Heart right ventricle (tissue), 16 donors: ENCODE data around the gene ACSM4. TPM values are rescaled to one million over a fixed set of nuclear protein-coding genes. Genes with fewer than 3 reads are reported as not detected.

Experiments used
- ATAC-seq, 8 donors: fragments of 200-7000 bp; cut with Tn5 transposase; one replicate each; pipeline ENCODE4 v1.9.1; 2020; ENCODE audit warnings: mild to moderate bottlenecking in 8 of 8, moderate library complexity in 8 of 8, moderate number of reproducible peaks in 1 of 8
- DNase-seq, 2 donors: peaks; one replicate each; pipeline ENCODE4 v3.0.0-alpha.2; 2020
- H3K27ac ChIP-seq, 10 donors: fragments of 200-600 bp; sonication (generic) in 2 of 10; one replicate each; pipeline versions ENCODE4 v1.5.0 to v1.8.0; 2020 to 2022; ENCODE audit warnings: mild to moderate bottlenecking in 3 of 10
- H3K27me3 ChIP-seq, 7 donors: fragments of 200-600 bp; one replicate each; pipeline ENCODE4 v1.8.0; 2021 to 2022; ENCODE audit warnings: mild to moderate bottlenecking in 2 of 7
- H3K36me3 ChIP-seq, 9 donors: fragments of 200-600 bp; sonication (generic) in 1 of 9; one replicate each; pipeline versions ENCODE4 v1.5.0 to v1.8.0; 2020 to 2022; ENCODE audit warnings: mild to moderate bottlenecking in 2 of 9
- H3K4me1 ChIP-seq, 9 donors: fragments of 200-600 bp; sonication (generic) in 1 of 9; one replicate each; pipeline versions ENCODE4 v1.5.0 to v1.8.0; 2020 to 2022; ENCODE audit warnings: mild to moderate bottlenecking in 4 of 9
- H3K4me3 ChIP-seq, 10 donors: fragments of 200-600 bp; sonication (generic) in 2 of 10; one replicate each; pipeline versions ENCODE4 v1.5.0 to v1.8.0; 2020 to 2022; ENCODE audit warnings: mild to moderate bottlenecking in 7 of 10, moderate library complexity in 2 of 10
- H3K9me3 ChIP-seq, 11 donors: fragments of 200-600 bp in 10 of 11; sonication (generic) in 2 of 11; one replicate each; pipeline versions ENCODE4 v1.5.0 to v1.8.0; 2013 to 2022; ENCODE audit warnings: mild to moderate bottlenecking in 2 of 11, control low read depth in 1 of 11, moderate library complexity in 1 of 11
- WGBS, 2 donors: extraction: QIAGEN DNeasy Blood & Tissue Kit; methylation state at CpG; one replicate each; pipeline ENCODE4 v1.1.7; 2013; ENCODE audit warnings: inconsistent platforms in 1 of 2; 5-methylcytosine and 5-hydroxymethylcytosine counted together
- intact Hi-C, 10 donors: fragments of 100-400 bp; cut with DNase I; formaldehyde crosslinking; loops; one replicate each; pipeline versions ENCODE4 v1.11.1 to v1.14.2; 2022
- long read RNA-seq, 3 donors: library from polyadenylated mRNA; unstranded; transcript quantifications; one replicate each; pipeline ENCODE4 v2.0.0, GENCODE V29; 2020 to 2021
- polyA plus RNA-seq, 2 donors: library from polyadenylated mRNA; stranded (reverse); fragments of 200-250 nt; gene quantifications; one replicate each; pipeline ENCODE4 v1.2.3, GENCODE V29; 2013
- total RNA-seq, 10 donors: library from RNA; stranded (reverse); fragmentation: NEBNext Ultra II Directional in 3 of 10; extraction: Animal tissue kit (Norgen Biotek cat#: 25700) in 3 of 10; gene quantifications; one replicate each; pipeline versions ENCODE4 v1.2.1 to v1.2.4, GENCODE V29; 2021 to 2023
- TF ChIP-seq, protein P1 (sequence below), 9 donors: fragments of 200-600 bp; sonication (generic) in 2 of 9; IDR thresholded peaks; one replicate each; pipeline versions ENCODE4 v1.5.0 to v1.8.0; 2021 to 2022; ENCODE audit warnings: antibody characterized with exemption in 9 of 9, mild to moderate bottlenecking in 5 of 9, moderate library complexity in 1 of 9
- donor health status: Arrhythmogenic right ventricular cardiomyopathy.
- donor health status: ischemic (EF 13 %, LVEDD 7.1; RV severe dilation, severe dysfunction).
- donor health status: healthy with polysubstance abuse.
- donor health status: DM: no; HTN: yes; CAD: no.
- donor health status: DM: no; HTN: no; CAD: no.
- donor health status: ischemic (EF 25% LVEDD 6.9; RV normal size, moderate dysfunction).
- donor health status: ischemic (EF 25% LVEDD 5.7; RV mildly dilated, moderate dysfunction).
- donor health status: healthy.
- donor health status: DM: yes; HTN: yes; CAD: no.
- donor health status: Ischemic cardiomyopathy.
- donor health status: ischemic (EF 35%, LVEDD 5.7; RV mildly dilated, moderate dysfunction).
- donor health status: nonischemic (EF 11% LVEDD 7.7; RV severe dilation, severe dysfunction).
- donor health status: DM: yes; HTN: yes; CAD: no.
- donor health status: PGD.
- donor health status: ischemic (EF 29% LVEDD 5.4; RV normal size, mild dysfunction).
- donor health status: nonischemic (EF 23%, LVEDD 6.1; RV moderate dilation, normal function).

Gene ACSM4, protein sequence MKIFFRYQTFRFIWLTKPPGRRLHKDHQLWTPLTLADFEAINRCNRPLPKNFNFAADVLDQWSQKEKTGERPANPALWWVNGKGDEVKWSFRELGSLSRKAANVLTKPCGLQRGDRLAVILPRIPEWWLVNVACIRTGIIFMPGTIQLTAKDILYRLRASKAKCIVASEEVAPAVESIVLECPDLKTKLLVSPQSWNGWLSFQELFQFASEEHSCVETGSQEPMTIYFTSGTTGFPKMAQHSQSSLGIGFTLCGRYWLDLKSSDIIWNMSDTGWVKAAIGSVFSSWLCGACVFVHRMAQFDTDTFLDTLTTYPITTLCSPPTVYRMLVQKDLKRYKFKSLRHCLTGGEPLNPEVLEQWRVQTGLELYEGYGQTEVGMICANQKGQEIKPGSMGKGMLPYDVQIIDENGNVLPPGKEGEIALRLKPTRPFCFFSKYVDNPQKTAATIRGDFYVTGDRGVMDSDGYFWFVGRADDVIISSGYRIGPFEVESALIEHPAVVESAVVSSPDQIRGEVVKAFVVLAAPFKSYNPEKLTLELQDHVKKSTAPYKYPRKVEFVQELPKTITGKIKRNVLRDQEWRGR
- total RNA-seq (not detected), polyA plus RNA-seq (not detected)
- long read RNA-seq, donor 1 = 0 reads
- long read RNA-seq, donor 2 = 0 reads
- long read RNA-seq, donor 3 = 0 reads

DNA sequence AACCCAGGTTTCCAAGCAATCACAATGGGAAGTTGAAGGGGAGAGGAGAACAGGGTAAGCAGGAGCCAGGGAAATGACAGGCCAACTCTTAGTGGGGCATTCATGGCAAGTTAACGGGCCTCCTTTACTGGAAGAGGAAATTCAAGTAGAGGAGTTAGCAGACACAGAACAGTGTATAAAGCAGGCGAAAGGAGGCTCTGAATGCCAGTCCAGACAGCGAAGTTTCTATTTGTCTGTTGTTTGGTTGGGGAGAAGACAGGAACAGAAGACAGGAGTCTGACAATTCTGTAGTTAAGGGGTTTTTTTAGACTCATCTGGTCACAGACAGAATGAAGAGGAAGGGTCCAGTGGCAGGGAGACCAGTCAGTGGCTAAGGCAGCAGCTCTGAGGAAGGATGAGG is at the start of gene ACSM4:
ACSM4 (plus strand) TSS at position 301 of the 400 bp plus-strand sequence. CDS start 260 bp downstream, outside the sequence.
- Histone ChIP-seq H3K27ac (no peak within 1 kb of the TSS), H3K27me3 (peaks cover 0 to 9% (median 0%) of the 10 kb centered on the region in 7 donors), H3K36me3 (no peaks in the 10 kb centered on the region), H3K4me1 (no peaks in the 10 kb centered on the region), H3K4me3 (no peak within 1 kb of the TSS), H3K9me3 (no peaks in the 10 kb centered on the region)
- DNase-seq = no peak
- intact Hi-C loops = no loop called here
- TF ChIP-seq, protein P1, sequence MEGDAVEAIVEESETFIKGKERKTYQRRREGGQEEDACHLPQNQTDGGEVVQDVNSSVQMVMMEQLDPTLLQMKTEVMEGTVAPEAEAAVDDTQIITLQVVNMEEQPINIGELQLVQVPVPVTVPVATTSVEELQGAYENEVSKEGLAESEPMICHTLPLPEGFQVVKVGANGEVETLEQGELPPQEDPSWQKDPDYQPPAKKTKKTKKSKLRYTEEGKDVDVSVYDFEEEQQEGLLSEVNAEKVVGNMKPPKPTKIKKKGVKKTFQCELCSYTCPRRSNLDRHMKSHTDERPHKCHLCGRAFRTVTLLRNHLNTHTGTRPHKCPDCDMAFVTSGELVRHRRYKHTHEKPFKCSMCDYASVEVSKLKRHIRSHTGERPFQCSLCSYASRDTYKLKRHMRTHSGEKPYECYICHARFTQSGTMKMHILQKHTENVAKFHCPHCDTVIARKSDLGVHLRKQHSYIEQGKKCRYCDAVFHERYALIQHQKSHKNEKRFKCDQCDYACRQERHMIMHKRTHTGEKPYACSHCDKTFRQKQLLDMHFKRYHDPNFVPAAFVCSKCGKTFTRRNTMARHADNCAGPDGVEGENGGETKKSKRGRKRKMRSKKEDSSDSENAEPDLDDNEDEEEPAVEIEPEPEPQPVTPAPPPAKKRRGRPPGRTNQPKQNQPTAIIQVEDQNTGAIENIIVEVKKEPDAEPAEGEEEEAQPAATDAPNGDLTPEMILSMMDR (IDR thresholded peaks at IDR 0.05) = no peak
- WGBS, 2 donors = 80 to 85% methylated on average over 3 of the region's 3 CpGs
- ATAC-seq = no peak

DNA sequence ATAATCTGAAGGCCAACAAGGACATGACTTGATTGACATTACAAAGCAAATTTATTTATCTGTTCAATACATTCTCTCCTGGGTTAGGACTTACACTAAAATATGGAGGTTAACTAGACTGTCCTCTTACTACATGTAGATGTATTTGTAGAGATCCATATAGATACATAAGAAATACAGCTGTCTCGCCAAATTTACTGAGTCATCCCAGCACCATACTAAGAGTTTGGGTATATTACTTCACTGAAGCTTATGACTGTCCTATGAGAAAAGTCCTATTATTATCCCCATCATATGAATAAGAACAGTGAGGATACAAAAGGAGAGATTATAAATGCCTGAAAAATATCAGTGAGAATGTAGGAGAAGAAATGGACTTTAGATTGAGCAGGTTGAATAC is 44.8 kb upstream of the ACSM4 start:
- Histone ChIP-seq H3K27ac (no peak overlapping the region), H3K9me3 (no peaks in the 10 kb centered on the region), H3K36me3 (no peaks in the 10 kb centered on the region), H3K27me3 (no peaks in the 10 kb centered on the region), H3K4me1 (no peaks in the 10 kb centered on the region), H3K4me3 (no peak overlapping the region)
- 92% methylated on average over 1 of the region's 1 CpG for WGBS, 2 donors
- TF ChIP-seq, protein P1 (IDR thresholded peaks at IDR 0.05) = no peak
- intact Hi-C loops = no loop called here
- ATAC-seq (no peak), DNase-seq (no peak)

DNA sequence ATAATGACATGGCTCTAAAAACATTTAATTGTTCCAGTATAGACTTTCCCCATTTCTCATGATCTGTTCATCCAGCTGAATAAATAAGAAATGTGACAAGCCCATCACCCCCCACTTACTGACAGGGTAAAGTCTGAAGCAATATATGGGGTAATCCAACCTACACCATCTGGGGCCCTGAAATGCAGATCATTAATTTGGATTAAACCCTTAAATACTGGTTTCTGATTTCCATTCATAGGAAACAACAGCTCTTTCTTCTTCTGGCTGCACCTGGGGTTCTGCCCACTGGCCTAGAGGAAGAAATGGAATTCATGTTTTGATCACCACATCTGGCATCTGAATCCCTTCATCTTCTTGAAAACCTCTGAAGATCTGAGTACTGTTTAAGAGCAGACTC is 39.3 kb upstream of the ACSM4 start:
- Histone ChIP-seq H3K27ac (no peak overlapping the region), H3K36me3 (no peaks in the 10 kb centered on the region), H3K4me3 (no peak overlapping the region), H3K27me3 (no peaks in the 10 kb centered on the region), H3K4me1 (no peaks in the 10 kb centered on the region), H3K9me3 (no peaks in the 10 kb centered on the region)
- no peak for ATAC-seq
- intact Hi-C loops = no loop called here
- no peak for DNase-seq
- TF ChIP-seq, protein P1 (IDR thresholded peaks at IDR 0.05) = no peak

DNA sequence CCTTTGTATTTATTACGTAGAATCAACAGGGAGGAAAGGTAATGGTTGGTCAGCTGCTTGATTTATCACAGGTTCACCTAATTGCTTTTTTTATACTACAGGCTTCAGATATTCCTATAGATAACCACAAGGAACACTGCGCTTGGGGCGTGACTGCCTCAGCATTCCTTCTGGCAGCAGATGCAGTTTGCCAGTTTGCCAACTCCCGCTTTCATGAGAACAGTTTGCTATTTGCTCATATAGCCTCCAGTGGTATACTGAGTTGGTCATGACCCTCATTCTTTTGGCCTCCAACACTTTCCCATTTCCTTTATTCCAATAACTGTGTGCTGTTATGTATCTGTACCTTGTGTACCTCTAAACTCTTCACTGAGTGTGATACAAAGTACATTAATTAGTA is 38.6 kb upstream of the ACSM4 start:
- no peaks in the 10 kb centered on the region for H3K9me3 ChIP-seq

More for the DNA sequence above, 38.6 kb upstream of the ACSM4 start:
- WGBS, 2 donors = 89 to 91% methylated on average over 4 of the region's 4 CpGs
- TF ChIP-seq, protein P1 (IDR thresholded peaks at IDR 0.05) = no peak
- Histone ChIP-seq H3K4me1 (no peaks in the 10 kb centered on the region), H3K4me3 (no peak overlapping the region), H3K27me3 (no peaks in the 10 kb centered on the region), H3K27ac (no peak overlapping the region), H3K36me3 (no peaks in the 10 kb centered on the region)
- intact Hi-C loops = no loop called here
- DNase-seq (no peak), ATAC-seq (no peak)
